Activated T-cell treated with anti-CD3 and anti-CD28 coated beads, Interleukin-2, amount 50 U/mL, for 4 hours (primary cell): ENCODE results near the gene OR51E2. TPM values are rescaled to one million over a fixed set of nuclear protein-coding genes. Genes with fewer than 3 reads are reported as not detected.

Experiments
- ATAC-seq, 2 donors: fragments of 200-7000 bp; cut with Tn5 transposase; one replicate each; pipeline ENCODE4 v1.10.0; 2021
- DNase-seq: peaks from one replicate; pipeline ENCODE4 v3.0.0-alpha.2; 2020
- H3K27me3 Mint-ChIP-seq: one replicate; pipeline ENCODE4 v1.8.0; 2021; ENCODE audit warnings: low read depth, mixed read lengths
- H3K36me3 Mint-ChIP-seq: one replicate; pipeline ENCODE4 v1.8.0; 2022; ENCODE audit warnings: mixed read lengths; ENCODE audit not compliant: insufficient read depth
- H3K4me1 Mint-ChIP-seq: one replicate; pipeline ENCODE4 v1.8.0; 2021; ENCODE audit warnings: low read depth, mixed read lengths
- H3K4me3 Mint-ChIP-seq: one replicate; pipeline ENCODE4 v1.8.0; 2021; ENCODE audit warnings: mild to moderate bottlenecking, moderate library complexity, mixed read lengths
- H3K9me3 Mint-ChIP-seq: one replicate; pipeline ENCODE4 v1.8.0; 2021; ENCODE audit warnings: mixed read lengths
- total RNA-seq, 3 donors: library from RNA; stranded (reverse); gene quantifications; one replicate each; pipeline ENCODE4 v1.2.1, GENCODE V29; 2021

OR51E2 gene
- total RNA-seq, 3 donors from 2014 or later, result not detected

DNA sequence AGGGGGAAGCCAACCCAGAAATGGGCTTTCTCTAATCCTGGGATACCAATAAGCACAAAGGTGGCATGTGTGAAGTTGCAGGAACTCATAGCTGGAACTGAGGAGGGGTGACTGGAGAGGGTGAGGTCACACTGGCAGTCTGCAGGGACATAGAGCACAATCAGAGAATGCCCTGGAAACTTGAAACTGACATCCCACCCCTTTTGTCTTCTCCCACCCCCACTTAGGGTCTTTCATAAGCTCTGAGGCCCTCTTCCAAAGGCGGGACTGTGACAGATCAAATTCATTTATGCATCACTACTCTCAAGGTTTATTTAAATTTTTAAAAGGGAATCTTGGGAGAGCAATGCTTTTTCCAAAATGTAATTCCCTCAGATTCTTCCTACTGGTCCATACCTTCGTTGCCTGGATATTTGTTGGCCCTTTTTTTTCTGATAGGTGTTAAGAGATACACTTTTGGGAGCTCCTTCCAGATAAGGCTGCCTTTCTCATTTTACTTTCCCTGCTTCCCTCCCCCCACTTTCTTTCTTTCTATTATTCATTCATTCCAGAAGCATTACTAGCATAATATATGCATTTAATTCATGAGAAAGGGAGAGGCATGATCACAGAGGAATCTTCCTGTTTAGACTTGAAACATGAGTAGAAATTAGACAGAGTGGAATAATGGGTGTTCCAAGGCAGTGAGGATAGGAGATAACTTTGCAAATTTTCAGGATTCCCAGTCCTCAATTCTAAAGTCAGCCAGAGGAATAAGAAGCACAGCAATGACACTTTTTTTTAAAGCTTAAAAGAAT, 14.8 kb downstream of the OR51E2 start:
- H3K27me3 Mint-ChIP-seq, result peaks cover 8% of the 10 kb centered on the region
- H3K4me3 Mint-ChIP-seq, result no peak overlapping the region
- DNase-seq (no peak), ATAC-seq (no peak)
- H3K9me3 Mint-ChIP-seq, result no peaks in the 10 kb centered on the region
- no peaks in the 10 kb centered on the region for H3K4me1 Mint-ChIP-seq
- H3K36me3 Mint-ChIP-seq, result no peaks in the 10 kb centered on the region

DNA sequence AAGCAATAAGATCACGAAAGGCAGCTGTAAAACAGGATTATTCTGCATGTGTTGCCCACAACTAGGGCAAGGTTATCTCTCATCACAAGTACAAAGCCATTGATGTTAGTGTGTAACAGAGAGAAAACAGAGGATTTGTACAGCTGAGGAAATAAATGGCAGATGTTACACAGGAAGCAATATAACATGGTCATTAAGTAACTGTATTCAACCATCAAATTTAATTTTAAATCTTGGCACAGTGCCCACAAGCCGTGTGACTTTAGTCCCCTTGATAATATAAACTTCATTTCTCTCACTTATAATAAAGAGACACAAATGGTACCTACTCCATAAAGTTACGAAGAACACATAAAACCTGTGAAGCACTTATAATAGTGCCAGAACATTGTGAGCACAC, 17.3 kb downstream of the OR51E2 start:
- no peak for ATAC-seq
- Mint-ChIP-seq H3K36me3 (no peaks in the 10 kb centered on the region), H3K27me3 (peaks cover 15% of the 10 kb centered on the region), H3K4me3 (no peak overlapping the region), H3K9me3 (no peaks in the 10 kb centered on the region), H3K4me1 (no peaks in the 10 kb centered on the region)
- DNase-seq, result no peak

DNA sequence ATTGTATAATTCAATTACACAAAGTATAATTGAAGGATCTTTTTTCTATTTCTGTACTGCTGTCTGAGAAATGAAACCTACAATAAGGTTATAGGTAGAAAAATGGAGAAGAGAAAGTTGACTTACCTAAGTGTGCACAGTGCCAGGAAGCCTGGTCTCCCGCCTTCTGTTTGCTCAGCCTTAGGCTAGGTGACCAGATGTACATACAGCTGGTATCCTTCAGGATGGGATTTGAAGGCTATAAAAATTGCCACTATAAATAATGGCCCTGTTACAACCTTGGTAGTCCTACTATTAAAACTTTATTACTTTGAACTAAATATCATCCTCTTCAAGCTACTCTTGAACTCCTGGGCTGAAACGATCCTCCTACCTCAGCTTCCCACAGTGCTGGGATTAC, 19.7 kb downstream of the OR51E2 start:
- ATAC-seq, result no peak
- H3K27me3 Mint-ChIP-seq, result peaks cover 24% of the 10 kb centered on the region
- no peaks in the 10 kb centered on the region for H3K36me3 Mint-ChIP-seq

DNA sequence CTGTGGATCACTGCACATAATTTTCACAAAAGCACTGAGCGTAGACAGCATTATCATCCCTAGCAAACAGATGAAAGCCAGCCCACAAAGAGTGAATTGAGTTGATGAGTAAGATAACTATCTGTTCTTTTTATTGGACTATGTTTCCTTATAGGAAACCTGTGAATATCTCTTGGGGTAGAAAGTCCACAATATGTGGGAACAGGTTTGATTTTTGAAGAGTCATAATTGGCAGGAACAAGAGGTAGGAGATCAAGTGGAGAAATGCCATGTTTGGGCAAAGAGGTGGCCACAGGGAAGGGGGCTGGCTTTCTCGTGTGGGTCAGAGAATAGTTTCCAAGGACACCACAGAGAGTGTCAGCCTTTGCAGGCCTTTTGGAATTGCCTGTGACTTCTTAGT, 23.9 kb downstream of the OR51E2 start:
- Mint-ChIP-seq H3K4me3 (no peak overlapping the region), H3K4me1 (no peaks in the 10 kb centered on the region), H3K27me3 (peaks cover 27% of the 10 kb centered on the region), H3K36me3 (no peaks in the 10 kb centered on the region), H3K9me3 (no peaks in the 10 kb centered on the region)
- ATAC-seq (no peak), DNase-seq (no peak)

More for the DNA sequence above, 19.7 kb downstream of the OR51E2 start:
- no peak overlapping the region for H3K4me3 Mint-ChIP-seq
- no peaks in the 10 kb centered on the region for H3K4me1 Mint-ChIP-seq
- H3K9me3 Mint-ChIP-seq, result no peaks in the 10 kb centered on the region
- DNase-seq, result no peak

- ATAC-seq, result no peak
- DNase-seq, result no peak
- H3K36me3 Mint-ChIP-seq, result no peaks in the 10 kb centered on the region
- no peaks in the 10 kb centered on the region for H3K9me3 Mint-ChIP-seq
- peaks cover 29% of the 10 kb centered on the region for H3K27me3 Mint-ChIP-seq
- H3K4me3 Mint-ChIP-seq, result no peak overlapping the region
- H3K4me1 Mint-ChIP-seq, result no peaks in the 10 kb centered on the region
These were observed 25.2 kb downstream of the OR51E2 start for GRCh38 chr11:4672470-4672869.

- ATAC-seq (no peak), DNase-seq (no peak)
- Mint-ChIP-seq H3K9me3 (no peaks in the 10 kb centered on the region), H3K4me1 (no peaks in the 10 kb centered on the region), H3K27me3 (peaks cover 29% of the 10 kb centered on the region), H3K4me3 (no peak overlapping the region), H3K36me3 (no peaks in the 10 kb centered on the region)
These were observed 25.9 kb downstream of the OR51E2 start for GRCh38 chr11:4671741-4672140.

DNA sequence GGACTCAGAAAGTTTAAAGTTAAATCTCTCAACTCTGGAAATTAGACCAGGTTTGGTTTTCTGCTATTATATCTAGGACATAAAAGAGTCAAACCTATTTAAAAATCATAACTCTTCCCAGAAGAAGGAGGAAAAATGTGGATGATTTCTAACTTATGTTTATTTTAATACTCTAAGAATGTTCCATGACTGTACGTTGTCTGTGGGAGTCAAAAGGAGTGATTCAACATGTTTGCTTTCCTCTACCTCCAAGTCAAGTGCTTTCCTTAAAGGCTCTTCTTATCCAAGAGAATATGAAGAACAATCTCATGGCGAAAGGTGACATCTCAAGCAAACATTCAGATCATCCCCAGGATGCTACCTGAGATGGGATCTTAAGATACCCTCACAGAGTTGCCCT, 32.2 kb downstream of the OR51E2 start:
- Mint-ChIP-seq H3K36me3 (no peaks in the 10 kb centered on the region), H3K4me1 (no peaks in the 10 kb centered on the region), H3K4me3 (no peak overlapping the region), H3K27me3 (peaks cover 14% of the 10 kb centered on the region), H3K9me3 (no peaks in the 10 kb centered on the region)
- ATAC-seq, result no peak
- DNase-seq, result no peak

GRCh38 chr11:4664786-4665185, 32.9 kb downstream of the OR51E2 start:
- no peaks in the 10 kb centered on the region for H3K4me1 Mint-ChIP-seq
- H3K4me3 Mint-ChIP-seq, result no peak overlapping the region
- ATAC-seq (no peak), DNase-seq (no peak)
- peaks cover 14% of the 10 kb centered on the region for H3K27me3 Mint-ChIP-seq
- H3K9me3 Mint-ChIP-seq, result no peaks in the 10 kb centered on the region
- H3K36me3 Mint-ChIP-seq, result no peaks in the 10 kb centered on the region

DNA sequence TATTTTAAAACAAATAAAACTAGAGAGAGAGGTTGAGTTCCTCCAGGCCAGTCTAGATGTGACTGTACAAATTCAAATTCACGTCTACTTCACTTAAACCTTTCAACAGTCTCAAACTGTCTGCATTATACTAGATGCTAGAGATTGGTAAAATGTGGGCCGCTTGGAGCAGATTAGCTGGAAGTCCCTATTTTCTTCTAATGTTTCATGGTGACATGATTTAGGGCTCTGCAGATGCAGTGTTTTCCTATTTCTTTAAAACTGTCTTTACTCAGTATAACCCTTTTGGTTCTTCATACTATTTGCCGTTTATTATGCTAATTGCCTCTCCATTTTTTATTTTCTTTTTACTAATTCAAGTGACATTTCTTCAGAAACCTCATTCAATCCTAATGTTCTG, 33.5 kb downstream of the OR51E2 start:
- H3K4me3 Mint-ChIP-seq, result no peak overlapping the region
- DNase-seq, result no peak
- H3K36me3 Mint-ChIP-seq, result no peaks in the 10 kb centered on the region
- H3K27me3 Mint-ChIP-seq, result peaks cover 14% of the 10 kb centered on the region
- no peak for ATAC-seq
- H3K9me3 Mint-ChIP-seq, result no peaks in the 10 kb centered on the region
- H3K4me1 Mint-ChIP-seq, result no peaks in the 10 kb centered on the region

DNA sequence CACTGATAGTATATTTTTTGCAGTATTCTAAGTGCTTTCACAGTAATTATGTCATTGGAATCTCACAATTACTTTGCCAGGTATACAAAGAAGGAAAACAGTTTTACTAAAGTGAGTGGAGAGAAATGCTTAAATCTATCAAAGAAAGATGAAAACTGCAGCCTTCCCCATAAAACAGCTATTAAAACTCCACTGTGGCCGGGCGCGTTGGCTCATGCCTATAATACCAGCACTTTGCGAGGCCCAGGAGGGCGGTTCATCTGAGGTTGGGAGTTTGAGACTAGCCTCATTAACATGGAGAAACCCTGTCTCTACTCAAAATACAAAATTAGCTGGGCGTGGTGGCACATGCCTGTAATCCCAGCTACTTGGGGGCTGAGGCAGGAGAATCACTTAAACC, 34.8 kb downstream of the OR51E2 start:
- ATAC-seq (no peak), DNase-seq (no peak)
- no peaks in the 10 kb centered on the region for H3K4me1 Mint-ChIP-seq
- H3K36me3 Mint-ChIP-seq, result no peaks in the 10 kb centered on the region
- H3K27me3 Mint-ChIP-seq, result peaks cover 12% of the 10 kb centered on the region
- no peaks in the 10 kb centered on the region for H3K9me3 Mint-ChIP-seq
- H3K4me3 Mint-ChIP-seq, result no peak overlapping the region

DNA sequence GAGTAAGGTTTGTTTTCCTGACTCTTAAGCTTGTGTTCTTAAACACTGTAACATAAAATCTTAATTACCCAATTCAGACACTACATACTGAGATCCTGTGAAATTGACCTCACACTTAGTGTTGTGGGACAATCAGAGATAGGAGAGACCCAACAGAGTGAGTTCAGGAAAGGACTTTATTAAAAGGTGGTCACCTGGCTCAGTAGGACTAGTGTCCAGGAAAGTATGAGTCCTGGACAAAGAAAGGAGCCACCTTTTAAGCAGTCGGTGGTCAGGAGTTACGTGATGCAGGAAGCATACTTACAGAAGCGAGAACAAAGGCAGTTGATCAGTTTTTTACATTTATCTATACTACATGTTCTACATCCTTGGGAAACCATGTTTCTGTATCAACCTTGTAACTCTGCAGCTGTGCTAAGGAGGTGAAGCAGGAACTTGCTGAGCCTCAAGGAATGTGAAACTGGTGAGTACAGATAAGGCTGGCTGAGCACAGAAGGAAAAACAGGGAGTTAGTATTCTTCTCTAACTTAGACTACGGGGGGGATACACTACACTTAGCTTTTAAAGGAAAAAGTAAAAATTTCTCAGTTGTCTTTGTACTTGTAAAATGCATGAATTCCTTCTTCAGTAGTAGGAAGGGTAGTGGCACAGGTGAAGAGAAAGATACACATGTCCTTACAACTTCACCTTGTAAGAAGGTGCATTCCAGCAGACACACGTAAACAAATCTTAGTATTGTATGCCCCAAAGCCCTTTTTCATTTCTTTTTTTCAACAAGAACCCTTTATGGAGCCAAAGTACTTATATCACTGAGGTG, 38.8 kb downstream of the OR51E2 start:
- ATAC-seq, result no peak

GRCh38 chr11:4654635-4655369, 42.9 kb downstream of the OR51E2 start:
- ATAC-seq, result no peak
- H3K27me3 Mint-ChIP-seq, result peaks cover 5% of the 10 kb centered on the region

More for the DNA sequence above, 38.8 kb downstream of the OR51E2 start:
- Mint-ChIP-seq H3K9me3 (no peaks in the 10 kb centered on the region), H3K27me3 (peaks cover 12% of the 10 kb centered on the region), H3K36me3 (no peaks in the 10 kb centered on the region), H3K4me1 (no peaks in the 10 kb centered on the region), H3K4me3 (no peak overlapping the region)
- no peak for DNase-seq

DNA sequence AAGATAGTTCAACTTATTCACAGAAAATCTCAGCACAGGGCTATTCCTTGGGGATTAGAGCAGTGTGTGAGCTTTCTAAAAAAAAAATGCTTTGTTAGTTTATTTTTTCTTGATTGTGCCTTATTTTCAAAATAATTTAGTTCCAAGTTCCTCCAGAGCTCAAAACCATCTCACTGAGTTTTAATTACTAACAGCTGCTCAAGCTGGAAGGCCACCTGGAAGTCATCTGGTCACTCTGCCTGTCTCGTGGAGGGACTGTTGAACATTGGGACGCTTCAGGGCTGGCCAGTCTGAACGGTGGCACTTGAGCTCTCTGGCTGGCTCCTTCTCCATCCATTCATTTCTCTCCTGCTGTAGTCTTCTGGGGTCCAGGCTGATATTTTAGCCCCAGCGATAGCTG, 49.9 kb downstream of the OR51E2 start:
- no peak for ATAC-seq
- Mint-ChIP-seq H3K9me3 (no peaks in the 10 kb centered on the region), H3K36me3 (no peaks in the 10 kb centered on the region), H3K4me1 (no peaks in the 10 kb centered on the region), H3K27me3 (peaks cover 5% of the 10 kb centered on the region), H3K4me3 (no peak overlapping the region)
- DNase-seq, result no peak

More at GRCh38 chr11:4654635-4655369, 42.9 kb downstream of the OR51E2 start:
- Mint-ChIP-seq H3K9me3 (no peaks in the 10 kb centered on the region), H3K4me3 (no peak overlapping the region), H3K36me3 (no peaks in the 10 kb centered on the region), H3K4me1 (no peaks in the 10 kb centered on the region)
- DNase-seq, result no peak

DNA sequence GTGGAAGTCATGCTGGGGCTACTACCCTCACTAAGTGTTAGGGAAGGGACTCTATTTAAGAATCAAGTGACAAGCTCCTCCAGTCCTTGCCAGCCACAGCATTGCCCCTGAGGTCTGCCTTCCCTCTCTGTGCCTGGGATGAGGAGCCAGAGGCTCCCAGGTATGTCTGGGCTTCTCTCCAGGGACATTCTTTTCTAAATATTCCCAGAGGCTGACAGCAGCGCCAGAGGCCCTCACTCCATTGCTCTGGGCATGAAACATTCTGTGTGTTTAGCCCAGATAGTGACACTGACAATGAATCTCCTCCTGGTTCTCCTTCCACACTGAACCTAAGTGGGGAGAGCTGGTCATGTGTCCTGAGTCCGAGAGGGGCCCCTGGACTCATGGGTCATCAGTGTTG, 51.7 kb downstream of the OR51E2 start:
- Mint-ChIP-seq H3K36me3 (no peaks in the 10 kb centered on the region), H3K4me1 (no peaks in the 10 kb centered on the region), H3K4me3 (no peak overlapping the region), H3K9me3 (no peaks in the 10 kb centered on the region), H3K27me3 (peaks cover 11% of the 10 kb centered on the region)
- ATAC-seq (no peak), DNase-seq (no peak)
